NCI-H2227 (cell line): Measurements from ENCODE around the gene TRIM2.
"Not testable (repeated sequence)": the region's sequence is repeated elsewhere in the genome, so short reads cannot be mapped to it uniquely, and the experiment has no call there.

Experiments
- DNase-seq: peaks from one replicate; lab custom pipeline; 2025; ENCODE audit not compliant: unreplicated experiment; lab: John Stamatoyannopoulos, UW

The TRIM2 gene

DNA sequence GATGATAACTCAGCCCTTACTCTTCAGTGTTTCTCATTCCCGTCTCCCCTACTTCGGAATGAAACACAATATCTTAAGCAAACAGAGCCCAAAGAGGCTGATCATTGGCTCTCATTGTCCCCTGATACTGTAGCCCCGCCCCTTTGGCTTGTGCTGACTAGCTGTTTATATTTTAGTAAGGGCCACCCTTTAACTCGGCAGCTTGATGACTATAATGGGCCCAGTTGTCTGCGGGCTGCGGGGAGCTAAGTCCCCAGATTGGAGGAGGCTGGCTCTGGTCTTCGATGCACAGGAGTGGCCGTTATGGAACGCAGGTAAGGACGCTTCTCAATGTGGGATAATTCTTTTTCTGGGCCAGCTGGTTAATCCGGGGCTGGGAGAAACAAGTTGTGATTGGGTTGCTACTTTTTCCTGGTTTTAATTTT, at the start of gene TRIM2:
TSS of gene TRIM2 (plus strand) at position 197 of the 425 bp plus-strand sequence. CDS start at position 285, 88 bp downstream.
- peak; percentile 71 for DNase-seq

DNA sequence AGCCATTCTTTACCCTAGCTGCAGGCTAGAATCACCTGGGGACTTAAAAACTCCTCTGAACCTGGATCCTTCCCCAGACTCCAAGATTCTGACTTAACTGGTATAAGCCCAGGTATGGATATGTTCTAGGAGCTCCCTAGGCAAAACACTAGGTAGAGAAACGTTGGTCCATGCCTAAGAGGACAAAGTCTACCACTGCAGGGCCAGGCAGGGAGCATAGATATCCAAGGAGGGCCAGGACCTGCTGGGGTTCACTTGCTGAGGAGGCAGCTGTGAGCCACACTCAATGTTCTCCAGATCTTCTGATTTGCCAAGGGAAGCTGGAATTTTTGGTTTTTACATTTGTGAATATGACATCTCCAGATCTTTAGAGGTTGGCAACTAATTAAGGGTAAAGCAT, 48.6 kb upstream of the TRIM2 start:
- DNase-seq: no peak

DNA sequence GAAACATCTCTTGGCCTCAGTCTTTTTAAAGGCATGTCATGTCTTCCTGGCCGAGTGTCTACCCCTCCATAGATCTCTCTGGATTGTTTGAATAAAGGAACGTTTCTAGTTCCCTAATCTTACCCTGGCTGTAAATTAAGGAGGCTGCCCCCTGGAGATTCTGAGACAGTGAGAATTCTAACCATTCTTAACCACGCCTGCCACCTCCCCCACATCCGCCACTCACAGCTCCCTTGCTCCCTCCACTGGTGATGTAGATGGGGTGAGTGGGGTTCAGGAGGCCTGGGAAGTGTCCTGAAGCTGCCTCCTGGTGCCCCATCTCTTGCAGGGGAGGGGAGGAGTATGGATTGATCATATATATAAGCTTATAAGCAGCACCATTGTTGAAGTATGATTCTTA, 48.0 kb upstream of the TRIM2 start:
- DNase-seq: no peak

DNA sequence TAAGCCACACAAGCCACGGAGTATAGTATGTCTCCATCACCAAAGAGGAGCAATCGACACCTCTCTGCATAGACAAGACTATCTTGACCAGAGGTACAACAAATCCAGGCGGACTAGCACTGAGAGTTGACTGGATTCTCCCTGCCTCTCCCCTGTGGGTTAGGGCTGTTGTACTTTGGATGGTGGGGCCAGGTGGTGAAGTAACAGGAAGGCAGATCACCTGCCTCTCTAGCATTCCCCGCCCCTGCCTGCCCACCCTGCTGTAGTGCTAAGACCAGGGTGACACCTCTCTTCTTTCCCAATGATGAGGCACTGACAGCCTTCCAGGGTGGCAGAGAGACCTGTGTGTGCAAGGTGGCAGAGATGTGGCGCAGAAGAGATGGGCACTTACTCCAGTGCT, 47.5 kb upstream of the TRIM2 start:
- no peak for DNase-seq

DNA sequence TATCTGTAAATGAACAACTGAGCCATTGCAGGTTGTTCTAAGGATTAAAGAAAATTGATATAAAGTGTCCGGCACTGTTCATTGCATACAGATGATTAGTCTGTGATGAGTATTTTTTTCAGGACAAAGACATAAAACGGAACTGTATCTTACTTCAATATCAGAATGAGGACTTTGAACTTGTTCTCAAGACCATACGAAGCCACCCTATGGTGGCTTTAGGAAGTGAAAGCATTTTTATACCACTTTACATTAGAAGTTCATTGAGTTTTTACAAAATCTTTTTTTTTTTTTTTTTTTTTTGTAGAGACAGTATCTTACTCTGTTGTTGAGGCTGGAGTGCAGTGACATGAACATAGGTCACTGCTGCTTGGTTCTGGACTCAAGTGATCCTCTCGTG, 45.2 kb upstream of the TRIM2 start:
- DNase-seq: no peak

DNA sequence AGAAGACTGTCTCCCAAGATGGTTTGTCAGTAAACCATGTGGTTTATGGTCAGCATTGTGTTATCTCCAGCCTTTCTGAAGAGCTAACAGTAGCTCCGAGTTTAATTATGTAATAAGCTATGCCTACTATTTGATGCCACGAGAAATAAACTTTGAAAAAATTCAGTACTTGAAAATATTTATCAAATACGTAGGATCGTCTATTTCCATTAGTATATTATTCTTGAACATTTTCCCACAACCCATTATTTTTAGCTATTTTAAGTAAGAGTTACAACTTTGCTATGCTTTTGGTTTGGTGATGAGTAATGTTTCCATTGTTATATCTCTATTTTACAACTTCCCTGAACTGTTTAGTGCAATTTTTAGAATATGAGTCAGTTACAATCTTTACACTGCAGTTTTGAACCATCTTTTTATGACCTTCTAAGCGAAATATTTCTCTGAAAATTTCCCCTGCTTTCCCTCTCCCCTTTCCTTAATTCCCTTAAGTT, 44.5 kb upstream of the TRIM2 start:
- DNase-seq: no peak

DNA sequence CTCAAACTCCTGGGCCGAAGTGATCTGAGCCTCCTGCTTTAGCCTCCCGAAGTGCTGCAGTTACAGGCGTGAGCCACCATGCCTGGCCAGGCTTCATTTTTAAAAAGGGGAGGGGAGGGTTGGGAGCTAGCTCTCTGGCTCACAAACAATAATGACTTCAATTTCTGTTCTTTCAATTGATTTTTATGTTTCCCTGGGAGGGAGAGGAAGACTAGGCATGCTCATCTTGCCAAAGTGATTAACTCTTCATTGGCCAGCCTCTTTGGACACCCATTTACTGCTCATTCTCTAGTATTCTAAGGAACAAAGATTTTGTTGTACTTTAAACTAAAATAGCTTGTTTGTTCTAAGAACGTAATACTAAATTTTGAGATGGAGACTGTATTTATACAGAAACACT, 43.4 kb upstream of the TRIM2 start:
- no peak for DNase-seq

DNA sequence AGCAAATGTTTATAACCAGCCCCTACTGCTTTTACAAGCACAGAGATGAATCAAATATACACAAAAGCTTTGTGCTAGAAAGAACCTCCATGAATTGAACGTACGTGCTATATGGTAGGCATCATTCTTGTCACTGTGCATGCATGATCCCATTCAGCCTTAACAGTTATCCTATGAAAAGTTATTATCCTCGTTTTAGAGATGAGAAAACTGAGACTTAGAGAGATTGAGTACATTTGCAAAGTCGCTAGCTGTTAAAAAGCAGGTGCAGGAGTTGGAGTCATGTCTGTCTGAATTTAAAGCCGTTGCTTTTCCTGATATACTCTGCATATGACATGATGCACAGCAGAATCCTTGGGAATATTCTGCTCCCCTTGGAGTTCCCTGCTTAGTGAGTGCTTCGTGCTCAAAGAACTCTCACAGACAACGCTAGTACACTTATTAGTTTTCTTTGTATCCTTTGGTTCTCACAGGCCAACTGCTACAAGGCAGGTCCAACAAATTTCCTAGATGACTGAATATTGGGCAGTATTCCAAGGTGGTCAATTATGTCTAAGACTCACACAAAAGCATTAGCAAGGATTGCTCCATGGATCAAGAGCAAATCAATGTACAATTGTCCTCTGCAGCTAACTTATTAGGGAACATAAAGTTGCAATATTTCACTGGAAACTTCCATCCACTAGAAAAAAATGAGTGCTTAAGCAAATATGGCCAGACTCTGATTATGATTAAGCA, 42.8 kb upstream of the TRIM2 start:
- no peak for DNase-seq

DNA sequence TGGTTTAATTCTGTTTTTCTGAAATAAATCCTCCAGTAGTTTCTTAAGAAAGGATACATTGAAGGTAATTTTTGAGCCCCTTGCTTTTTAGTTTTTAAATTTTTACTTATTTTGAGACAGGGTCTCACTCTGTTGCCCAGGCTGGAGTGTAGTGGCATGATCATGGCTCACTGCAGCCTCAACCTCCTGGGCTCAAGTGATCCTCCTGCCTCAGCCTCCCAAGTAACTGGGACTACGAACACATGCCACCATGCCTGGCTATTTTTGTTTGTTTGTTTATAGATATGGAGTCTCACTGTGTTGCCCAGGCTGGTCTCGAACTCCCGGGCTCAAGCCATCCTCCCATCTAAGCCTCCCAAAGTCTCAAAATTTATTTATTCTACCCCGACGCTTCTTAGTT, 39.0 kb upstream of the TRIM2 start:
- not testable (repeated sequence) for DNase-seq

DNA sequence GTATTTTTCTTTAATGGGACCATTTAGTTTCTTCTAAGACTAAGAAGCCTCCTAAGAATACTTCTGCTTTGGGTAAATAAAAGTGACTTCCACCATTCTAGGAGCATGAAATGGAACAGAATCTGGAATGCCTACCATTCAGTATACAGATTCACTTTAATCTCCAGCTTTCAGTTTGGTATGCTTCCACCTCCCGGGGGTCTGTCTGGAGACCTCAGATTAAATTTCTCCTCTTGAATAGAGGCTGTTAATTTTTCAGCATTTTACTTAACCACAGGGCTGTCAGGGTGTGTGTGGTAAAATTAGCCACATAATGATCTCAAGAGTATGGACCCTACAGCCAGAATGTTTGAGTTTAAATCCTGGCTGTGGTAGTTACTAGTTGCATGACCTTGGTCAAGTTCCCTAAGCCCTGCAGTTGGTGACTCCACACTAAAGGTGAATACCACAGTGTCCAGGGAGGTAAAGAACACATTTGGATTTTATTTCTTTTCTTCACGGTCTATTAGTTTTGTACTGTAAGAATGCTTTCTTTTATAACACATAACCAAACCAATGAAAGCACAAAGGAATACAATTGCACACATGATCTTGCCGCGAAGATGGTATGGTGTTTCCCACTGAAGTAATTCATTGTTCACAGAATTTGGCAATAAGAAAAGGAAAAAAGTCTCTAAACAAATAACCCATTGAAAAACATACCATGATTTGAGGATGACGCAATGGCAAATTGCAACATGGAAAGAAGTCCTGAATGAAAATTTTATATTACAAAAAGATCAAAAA, 37.3 kb upstream of the TRIM2 start:
- DNase-seq: no peak

DNA sequence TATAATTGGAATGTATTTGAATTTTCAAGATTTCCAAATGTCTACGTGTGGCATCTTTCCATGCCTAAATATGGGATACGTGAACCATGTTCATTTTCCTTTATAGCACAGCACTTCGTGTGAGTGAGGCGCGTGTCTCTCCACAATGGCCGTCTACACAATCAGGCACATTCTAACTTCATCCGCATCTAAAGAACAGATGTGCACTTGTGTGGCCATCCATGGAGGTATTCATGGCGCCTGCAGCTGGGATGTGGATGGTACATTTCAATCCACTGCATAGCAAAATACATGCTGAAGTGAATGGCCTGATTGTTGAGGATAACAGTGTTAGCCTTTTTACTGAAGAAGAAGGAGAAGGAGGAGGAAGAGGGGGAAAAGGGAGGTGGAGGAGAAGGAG, 34.5 kb upstream of the TRIM2 start:
- no peak for DNase-seq

DNA sequence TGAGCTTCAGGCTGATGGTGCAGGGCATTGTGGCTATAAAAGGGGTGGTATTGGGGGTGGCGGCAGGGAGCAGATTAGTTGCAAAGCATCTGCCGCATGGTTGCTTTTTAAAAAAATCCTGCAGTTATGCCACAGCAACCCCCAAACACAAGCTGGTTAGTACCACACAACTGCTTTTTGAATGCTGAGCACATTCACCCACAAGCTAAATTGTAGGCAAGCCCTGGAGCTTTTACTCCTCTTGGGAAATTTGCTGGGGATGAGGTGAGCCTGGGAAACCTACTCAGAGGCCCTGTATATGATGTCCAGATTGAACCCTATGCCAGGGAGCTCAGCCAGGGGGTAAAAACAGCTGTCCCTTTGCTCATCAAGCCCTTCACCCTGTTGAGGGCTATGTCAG, 33.8 kb upstream of the TRIM2 start:
- no peak for DNase-seq

DNA sequence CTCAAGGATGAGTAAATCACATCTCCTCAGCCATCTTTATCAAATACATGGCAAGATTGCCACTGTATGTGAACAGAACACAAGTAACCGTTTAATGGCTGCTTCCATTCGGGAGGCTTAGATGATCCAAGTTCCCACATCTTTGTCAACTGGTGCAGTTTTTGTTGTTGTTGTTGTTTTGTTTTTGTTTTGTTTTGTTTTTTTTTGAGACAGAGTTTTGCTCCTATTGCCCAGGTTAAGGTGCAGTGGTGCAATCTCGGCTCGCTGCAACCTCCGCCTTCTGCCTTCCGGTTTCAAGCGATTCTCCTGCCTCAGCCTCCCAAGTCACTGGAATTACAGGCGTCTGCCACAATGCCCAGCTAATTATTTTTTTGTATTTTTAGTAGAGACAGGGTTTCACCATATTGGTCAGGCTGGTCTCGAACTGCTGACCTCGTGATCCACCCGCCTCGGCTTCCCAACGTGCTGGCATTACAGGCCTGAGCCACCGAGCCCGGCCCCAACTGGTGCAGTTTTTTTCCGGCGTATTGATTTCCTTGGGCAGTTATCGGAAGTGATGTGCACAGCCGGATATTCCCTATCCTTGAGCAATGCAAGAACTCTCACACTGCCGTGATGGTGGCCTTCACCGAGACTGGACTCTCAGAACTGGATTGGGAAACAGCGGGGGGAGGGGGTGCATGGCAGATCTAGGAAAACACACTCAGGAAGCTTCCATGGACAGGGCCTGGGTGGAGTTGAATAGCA, 29.2 kb upstream of the TRIM2 start:
- no peak for DNase-seq

DNA sequence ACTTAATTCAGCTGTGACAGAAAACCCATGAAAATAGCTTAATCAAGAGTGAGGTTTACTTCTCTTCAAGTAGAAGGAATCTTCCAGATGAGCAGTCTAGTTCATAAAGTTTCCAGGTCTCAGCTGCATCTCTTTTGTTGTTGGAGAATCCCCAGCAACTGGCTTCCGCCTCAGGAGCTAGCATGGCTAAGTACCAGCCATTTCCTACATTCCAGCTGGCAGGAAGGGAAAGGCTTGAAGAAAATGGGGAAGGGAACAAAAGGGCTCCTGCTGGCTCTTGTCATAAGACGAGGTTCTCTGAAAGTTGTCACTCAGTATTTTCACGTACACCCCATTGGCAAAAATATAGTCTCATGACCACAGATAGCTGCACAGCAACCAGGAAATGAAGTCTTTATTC, 27.3 kb upstream of the TRIM2 start:
- no peak for DNase-seq

DNA sequence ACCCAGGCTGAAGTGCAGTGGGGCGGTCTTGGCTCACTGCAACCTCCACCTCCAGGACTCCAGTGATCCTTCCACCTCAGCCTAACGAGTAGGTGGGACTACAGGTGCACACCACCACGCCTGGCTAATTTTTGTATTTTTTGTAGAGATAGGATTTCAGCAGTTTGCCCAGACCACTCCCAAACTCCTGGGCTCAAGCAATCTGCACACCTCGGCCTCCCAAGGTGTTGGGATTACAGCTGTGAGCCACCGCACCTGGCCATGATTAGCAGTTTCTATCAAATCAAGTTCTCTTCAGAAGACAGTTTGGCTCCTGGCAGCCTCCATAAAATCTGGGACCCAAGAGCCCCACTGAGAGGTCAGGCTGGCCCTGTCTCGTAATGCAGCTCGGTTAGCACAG, 26.4 kb upstream of the TRIM2 start:
- no peak for DNase-seq

DNA sequence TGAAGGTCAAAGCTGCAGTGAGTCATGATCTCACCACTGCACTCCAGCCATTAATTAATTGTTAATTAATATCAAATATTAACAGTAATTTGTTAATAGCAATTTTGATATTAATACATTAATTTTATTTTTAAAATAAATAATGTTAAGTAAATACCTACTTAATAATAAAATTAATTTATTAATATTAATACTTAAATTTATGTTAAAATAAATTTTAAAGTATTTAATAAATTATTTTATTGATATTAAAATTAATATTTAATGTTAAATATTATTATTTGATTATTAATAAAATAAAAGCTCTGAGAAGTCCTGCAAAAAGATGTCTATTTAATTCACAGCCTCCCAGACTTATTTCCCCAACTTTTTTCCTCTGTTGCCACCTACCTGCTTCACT, 25.1 kb upstream of the TRIM2 start:
- no peak for DNase-seq

DNA sequence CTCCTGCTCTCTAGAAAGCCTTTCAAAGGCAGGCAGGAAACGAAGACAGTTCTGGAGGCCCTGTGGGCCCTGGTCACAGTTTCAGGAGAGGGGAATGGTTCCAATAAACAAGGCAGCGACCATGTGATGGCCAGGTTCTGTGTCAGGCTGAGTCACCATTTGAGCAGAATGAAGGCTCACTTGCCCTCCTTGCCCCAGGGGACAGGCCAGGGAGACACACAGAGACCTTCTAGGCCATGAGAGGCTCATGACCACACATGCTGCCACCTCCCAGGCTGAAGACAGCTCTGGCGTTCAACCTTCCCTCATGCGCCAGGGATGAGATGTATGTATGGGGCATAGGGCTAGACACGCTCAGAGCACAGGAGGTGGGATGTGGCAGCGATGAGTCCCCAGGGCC, 22.9 kb upstream of the TRIM2 start:
- DNase-seq: no peak

DNA sequence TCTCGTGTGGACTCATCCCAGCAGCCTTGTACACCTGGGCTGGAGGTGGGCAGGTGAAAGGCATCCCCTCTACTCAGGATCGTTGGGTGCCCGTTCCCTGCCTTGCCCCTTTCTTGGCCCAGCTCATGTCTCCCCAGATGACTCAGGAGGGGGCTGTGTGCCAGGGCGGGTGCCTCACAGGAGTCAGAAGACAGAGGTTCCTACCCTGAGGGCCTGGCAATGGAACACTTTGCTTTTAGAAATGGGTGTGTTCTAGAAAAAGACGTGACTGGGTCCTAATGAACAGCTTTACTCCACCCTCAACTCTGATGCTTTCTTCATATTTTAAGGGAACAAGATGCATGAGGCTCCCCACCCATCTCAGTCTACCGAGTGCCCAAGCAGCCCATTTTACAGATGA, 22.5 kb upstream of the TRIM2 start:
- no peak for DNase-seq

DNA sequence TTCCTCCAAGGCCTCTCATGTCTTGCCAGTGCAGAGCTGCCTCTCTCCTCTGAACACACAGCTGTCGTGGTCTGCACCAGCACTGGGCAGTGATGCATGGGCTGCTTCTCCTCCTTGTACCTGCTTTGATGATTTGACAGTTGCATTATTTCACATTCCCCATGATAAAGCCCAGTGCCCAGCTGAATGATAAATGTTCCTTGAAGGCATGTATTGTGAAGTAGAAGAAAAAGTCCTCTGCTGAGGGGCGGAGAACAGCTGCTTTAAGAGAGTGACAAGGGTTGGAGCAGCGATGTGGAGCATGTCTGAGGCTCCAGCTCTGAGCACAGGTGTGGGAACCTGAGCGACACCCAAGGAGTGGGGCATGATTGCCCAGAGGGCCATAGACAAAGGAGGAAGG, 21.1 kb upstream of the TRIM2 start:
- no peak for DNase-seq

DNA sequence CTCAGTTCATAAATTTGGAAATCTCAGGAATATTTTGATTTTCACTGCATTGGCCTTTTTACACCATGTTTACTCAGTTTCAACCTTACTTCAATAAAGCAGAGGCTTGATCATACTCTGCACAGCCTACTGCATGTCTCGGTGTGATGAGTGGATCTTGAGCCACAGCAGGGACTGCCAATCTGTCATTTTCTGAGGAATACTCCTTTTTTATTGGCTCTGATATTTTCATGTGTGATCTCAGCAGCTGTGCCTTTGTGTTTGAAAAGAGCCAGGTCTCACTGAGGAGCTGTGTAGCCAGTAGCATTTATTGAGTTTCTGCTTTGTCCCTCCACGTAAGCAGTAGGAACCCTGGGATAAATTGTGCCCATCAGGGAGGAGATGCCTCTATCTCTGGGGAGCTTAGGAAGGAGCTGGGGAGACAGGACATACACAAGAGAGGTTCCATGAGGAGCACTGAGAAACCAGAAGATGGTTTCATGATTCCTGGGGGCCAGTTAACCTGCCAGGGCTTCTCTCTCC, 18.9 kb upstream of the TRIM2 start:
- no peak for DNase-seq

DNA sequence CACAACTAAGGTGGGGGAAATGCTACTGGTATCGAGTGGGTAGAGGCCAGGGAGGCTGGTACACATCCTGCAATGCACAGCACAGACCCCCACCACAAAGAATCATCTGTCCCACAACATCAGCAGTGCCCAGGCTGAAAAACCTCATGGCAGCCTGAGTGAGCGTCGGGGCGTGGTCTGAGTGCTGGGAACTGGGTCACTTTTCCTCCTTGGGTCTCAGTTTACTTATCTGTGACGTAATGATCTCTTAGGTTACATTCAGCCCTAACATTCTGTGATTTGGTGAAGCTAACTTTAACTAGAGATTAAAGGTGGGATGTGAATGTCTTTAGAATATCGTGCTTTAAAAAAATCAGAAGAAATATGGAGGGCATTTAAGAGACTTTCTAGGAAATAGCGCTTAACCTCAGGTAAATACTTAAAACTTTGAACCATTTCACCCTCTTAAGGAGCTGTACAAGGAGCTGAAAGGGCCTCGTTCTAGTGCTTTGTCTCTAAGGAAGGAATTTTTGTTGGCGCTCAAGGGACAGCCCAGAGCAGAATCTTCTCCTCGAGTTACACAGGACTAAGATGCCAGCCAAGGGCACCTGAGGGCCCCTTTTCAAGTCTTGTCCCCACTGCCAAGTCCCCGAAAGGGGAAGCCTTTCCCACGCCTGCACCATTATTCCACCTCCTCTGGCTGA, 18.1 kb upstream of the TRIM2 start:
- DNase-seq: no peak
